Activated CD8-positive, alpha-beta T cell treated with anti-CD3 and anti-CD28 coated beads for 36 hours (primary cell): ENCODE measurements around the gene CCDC171. TPM values are rescaled to one million over a fixed set of nuclear protein-coding genes. Genes with fewer than 3 reads are reported as not detected.

Source experiments
- ATAC-seq: fragments of 200-7000 bp; cut with Tn5 transposase; one replicate; pipeline ENCODE4 v1.10.0; 2021; ENCODE audit warnings: mild to moderate bottlenecking, moderate library complexity
- CTCF ChIA-PET: fragments of 350-600 bp; sonication (Branson Sonifier 250); formaldehyde crosslinking; loops from one replicate; lab custom pipeline; 2021; ENCODE audit warnings: antibody characterized with exemption; lab: Charles Lee
- POLR2A ChIA-PET: fragments of 350-600 bp; sonication (Branson Sonifier 250); formaldehyde crosslinking; loops from one replicate; lab custom pipeline; 2021; ENCODE audit warnings: antibody characterized with exemption; lab: Charles Lee
- DNase-seq: peaks from one replicate; pipeline ENCODE4 v3.0.0-alpha.2; 2020
- H3K27ac Mint-ChIP-seq: one replicate; pipeline ENCODE4 v1.8.0; 2021; ENCODE audit warnings: mild to moderate bottlenecking, mixed read lengths
- H3K27me3 Mint-ChIP-seq: one replicate; pipeline ENCODE4 v1.8.0; 2021; ENCODE audit warnings: mixed read lengths
- H3K36me3 Mint-ChIP-seq: one replicate; pipeline ENCODE4 v1.8.0; 2021; ENCODE audit warnings: low read depth, mixed read lengths
- H3K4me1 Mint-ChIP-seq: one replicate; pipeline ENCODE4 v1.8.0; 2021; ENCODE audit warnings: low read depth, mixed read lengths
- H3K4me3 Mint-ChIP-seq: one replicate; pipeline ENCODE4 v1.8.0; 2021; ENCODE audit warnings: mild to moderate bottlenecking, moderate library complexity, mixed read lengths
- H3K9me3 Mint-ChIP-seq: one replicate; pipeline ENCODE4 v1.8.0; 2021; ENCODE audit warnings: mixed read lengths
- CTCF ChIP-seq: fragments of 200-600 bp; IDR thresholded peaks from one replicate; pipeline ENCODE4 v1.8.0; 2022; ENCODE audit warnings: antibody characterized with exemption, mild to moderate bottlenecking
- intact Hi-C: fragments of 100-400 bp; cut with micrococcal nuclease; formaldehyde crosslinking; loops from one replicate; pipeline ENCODE4 v1.10.0; 2022
- total RNA-seq, 2 experiments: library from RNA; stranded (reverse); gene quantifications; one replicate each; pipeline ENCODE4 v1.2.3, GENCODE V29; 2021

Gene CCDC171
- total RNA-seq, 2 experiments from 2014 or later: 2.1 to 2.3 TPM

GRCh38 chr9:15824310-15824709 is 271.5 kb downstream of the CCDC171 start:
- Mint-ChIP-seq H3K27me3 (no peaks in the 10 kb centered on the region), H3K9me3 (no peaks in the 10 kb centered on the region), H3K4me3 (no peak overlapping the region), H3K4me1 (no peaks in the 10 kb centered on the region), H3K27ac (no peak overlapping the region), H3K36me3 (no peaks in the 10 kb centered on the region)
- ChIA-PET POLR2A (no interaction called here), CTCF (interaction anchor here (0.9 kb wide), 1 partner anchor 71 kb away, joined by 3 read pairs; no protein-coding TSS in a partner anchor)
- ATAC-seq: no peak
- no peak for TF ChIP-seq CTCF
- intact Hi-C loops: no loop called here
- peak; percentile 5 for DNase-seq

- POLR2A ChIA-PET: no interaction called here
- Mint-ChIP-seq H3K4me1 (no peaks in the 10 kb centered on the region), H3K36me3 (no peaks in the 10 kb centered on the region), H3K27ac (no peak overlapping the region), H3K9me3 (no peaks in the 10 kb centered on the region), H3K27me3 (no peaks in the 10 kb centered on the region), H3K4me3 (no peak overlapping the region)
- CTCF ChIA-PET: interaction anchor here (1.0 kb wide), 1 partner anchor 12 kb away, joined by 4 read pairs; no protein-coding TSS in a partner anchor
- DNase-seq (no peak), ATAC-seq (no peak)
- intact Hi-C loops: no loop called here
- no peak for TF ChIP-seq CTCF
Observed at GRCh38 chr9:15831384-15831783, 278.5 kb downstream of the CCDC171 start.

GRCh38 chr9:15834541-15834940 is 281.7 kb downstream of the CCDC171 start:
- CTCF ChIA-PET: no interaction called here
- no peaks in the 10 kb centered on the region for H3K27me3 Mint-ChIP-seq

GRCh38 chr9:15837079-15837679 is 284.3 kb downstream of the CCDC171 start:
- H3K36me3 Mint-ChIP-seq: no peaks in the 10 kb centered on the region
- peak; percentile 3 for DNase-seq
- H3K9me3 Mint-ChIP-seq: no peaks in the 10 kb centered on the region
- no peaks in the 10 kb centered on the region for H3K4me1 Mint-ChIP-seq
- TF ChIP-seq CTCF: peak; percentile 68
- H3K27ac Mint-ChIP-seq: no peak overlapping the region
- intact Hi-C loops: no loop called here
- POLR2A ChIA-PET: no interaction called here
- H3K4me3 Mint-ChIP-seq: no peak overlapping the region
- H3K27me3 Mint-ChIP-seq: no peaks in the 10 kb centered on the region
- CTCF ChIA-PET: interaction anchor here (0.6 to 1.5 kb wide), 11 partner anchors 8 to 296 kb away, joined by 3 to 13 read pairs (median 3); no protein-coding TSS in a partner anchor
- no peak for ATAC-seq

More at GRCh38 chr9:15834541-15834940, 281.7 kb downstream of the CCDC171 start:
- no peak for DNase-seq
- Mint-ChIP-seq H3K4me3 (no peak overlapping the region), H3K9me3 (no peaks in the 10 kb centered on the region), H3K27ac (no peak overlapping the region), H3K4me1 (no peaks in the 10 kb centered on the region), H3K36me3 (no peaks in the 10 kb centered on the region)
- intact Hi-C loops: no loop called here
- no peak for TF ChIP-seq CTCF
- no peak for ATAC-seq
- POLR2A ChIA-PET: no interaction called here

- TF ChIP-seq CTCF: no peak
- DNase-seq: no peak
- no peaks in the 10 kb centered on the region for H3K36me3 Mint-ChIP-seq
- POLR2A ChIA-PET: no interaction called here
- no peaks in the 10 kb centered on the region for H3K4me1 Mint-ChIP-seq
- CTCF ChIA-PET: interaction anchor here (1.1 kb wide), 1 partner anchor 291 kb away, joined by 4 read pairs; no protein-coding TSS in a partner anchor
- H3K27ac Mint-ChIP-seq: no peak overlapping the region
- no peak for ATAC-seq
- H3K27me3 Mint-ChIP-seq: no peaks in the 10 kb centered on the region
- no peak overlapping the region for H3K4me3 Mint-ChIP-seq
- intact Hi-C loops: no loop called here
- H3K9me3 Mint-ChIP-seq: no peaks in the 10 kb centered on the region
Observed at GRCh38 chr9:15842051-15842450, 289.2 kb downstream of the CCDC171 start.
